K562 (cell line): ENCODE data around the gene GTPBP1. TPM values are rescaled to one million over a fixed set of nuclear protein-coding genes. Genes with fewer than 3 reads are reported as not detected.

Experiments
- ATAC-seq: fragments of 200-7000 bp; cut with Tn5 transposase; 3 replicates; pipeline ENCODE4 v1.9.1; 2020; ENCODE audit warnings: moderate library complexity
- BruUV-seq: library from RNA; stranded (reverse); fragments of 400-500 nt; replicated peaks from 2 replicates; lab custom pipeline; 2021; lab: Mats Ljungman, UMichigan
- CTCF ChIA-PET: fragments of 300-600 bp; formaldehyde crosslinking; extraction: SDS; loops from one replicate; lab custom pipeline; 2021; ENCODE audit warnings: low intra/inter-chr PET ratio; lab: Yijun Ruan, JAX
- POLR2A ChIA-PET: fragments of 300-600, 350-650 bp; sonication (Branson Sonifier 250); formaldehyde crosslinking; extraction: SDS; loops from one replicate; lab custom pipeline; 2021; ENCODE audit warnings: antibody characterized with exemption, inconsistent platforms; lab: Yijun Ruan, JAX
- DNase-seq, 4 experiments: peaks; one replicate each; pipeline versions ENCODE4 v3.0.0 to v3.0.0-alpha.2; 2011 to 2018; ENCODE audit warnings: low spot score in 3 of 4, mixed read lengths in 3 of 4; ENCODE audit errors: extremely low read depth in 1 of 4
- FAIRE-seq: peaks from 2 replicates; lab custom pipeline; 2011; peaks lifted over from hg19 to GRCh38; lab: Jason Lieb, UNC
- H2AFZ ChIP-seq: 2 replicates; pipeline ENCODE4 v1.6.0; 2011; ENCODE audit warnings: low read depth, low read length, control low read depth, inconsistent platforms
- H3K27ac ChIP-seq: fragments of 200-600 bp; 3 replicates; pipeline ENCODE4 v1.8.0; 2011; ENCODE audit warnings: low read depth, mild to moderate bottlenecking, control low read depth, inconsistent platforms, low read length, moderate library complexity, mixed read lengths; ENCODE audit errors: extremely low read depth
- H3K27me3 ChIP-seq, 2 experiments: fragments of 300-600 bp in 1 of 2; 2 replicates in 1 of 2; 3 replicates in 1 of 2; pipeline versions ENCODE4 v1.6.0 to v1.8.0; 2011; ENCODE audit warnings: inconsistent platforms in 2 of 2, low read length in 2 of 2, mild to moderate bottlenecking in 1 of 2, mixed read lengths in 1 of 2, moderate library complexity in 1 of 2; ENCODE audit not compliant: control insufficient read depth in 2 of 2, insufficient read depth in 2 of 2
- H3K36me3 ChIP-seq: fragments of 300-600 bp; 3 replicates; pipeline ENCODE4 v1.8.0; 2011; ENCODE audit warnings: mild to moderate bottlenecking, low read length, inconsistent platforms; ENCODE audit not compliant: control insufficient read depth, insufficient read depth
- H3K4me1 ChIP-seq, 2 experiments: fragments of 200-600 bp in 1 of 2; replicated peaks in 1 of 2; 2 replicates in 1 of 2; 3 replicates in 1 of 2; pipeline versions ENCODE4 v1.5.1 to v1.8.0; 2011; ENCODE audit warnings: inconsistent platforms in 2 of 2, low read length in 2 of 2, mild to moderate bottlenecking in 1 of 2, mixed read lengths in 1 of 2, moderate library complexity in 1 of 2; ENCODE audit not compliant: control insufficient read depth in 2 of 2, insufficient read depth in 2 of 2
- H3K4me2 ChIP-seq: 2 replicates; pipeline ENCODE4 v1.6.1; 2011; ENCODE audit warnings: low read length, control low read depth, inconsistent platforms, mixed read lengths; ENCODE audit not compliant: insufficient read depth
- H3K4me3 ChIP-seq: fragments of 200-600 bp; sonication (generic), shearing (Covaris generic); 2 replicates; pipeline ENCODE4 v1.5.1; 2016; ENCODE audit warnings: control low read depth, inconsistent platforms
- H3K79me2 ChIP-seq: fragments of 200-600 bp; 3 replicates; pipeline ENCODE4 v1.8.0; 2011; ENCODE audit warnings: low read length, inconsistent platforms; ENCODE audit not compliant: control insufficient read depth, insufficient read depth
- H3K9ac ChIP-seq, 2 experiments: 2 replicates each; pipeline versions ENCODE4 v1.6.0 to v1.6.1; 2011; ENCODE audit warnings: low read depth in 2 of 2, low read length in 2 of 2, control low read depth in 1 of 2, inconsistent platforms in 1 of 2, mild to moderate bottlenecking in 1 of 2, mixed read lengths in 1 of 2; ENCODE audit not compliant: insufficient read depth in 1 of 2
- H3K9me1 ChIP-seq: one replicate; pipeline ENCODE4 v1.6.0; 2011; ENCODE audit warnings: inconsistent platforms, mild to moderate bottlenecking, low read length, moderate library complexity; ENCODE audit not compliant: control insufficient read depth, insufficient read depth
- H3K9me3 ChIP-seq: replicated peaks from 2 replicates; pipeline ENCODE4 v1.5.1; 2011; ENCODE audit warnings: low read depth, low read length, inconsistent platforms; ENCODE audit not compliant: control insufficient read depth, insufficient read depth
- H4K20me1 ChIP-seq: replicated peaks from 2 replicates; pipeline ENCODE4 v1.6.1; 2011; ENCODE audit warnings: low read length, inconsistent platforms, mixed read lengths; ENCODE audit not compliant: control insufficient read depth, insufficient read depth
- BRD9 ChIP-seq: fragments of 450-650 bp; IDR thresholded peaks from 2 replicates; pipeline ENCODE4 v1.6.1; 2018; ENCODE audit warnings: low read depth; ENCODE audit not compliant: partially characterized antibody
- DPF2 ChIP-seq: fragments of 450-650 bp; IDR thresholded peaks from 2 replicates; pipeline ENCODE4 v1.6.1; 2016
- FOSL1 ChIP-seq: fragments of 200-800 bp; sonication (Bioruptor generic); conservative IDR thresholded peaks from 2 replicates; pipeline ENCODE4 v1.6.1; 2016; ENCODE audit warnings: missing genetic modification characterization, missing compliant biosample characterization
- GABPA ChIP-seq: fragments of 200-800 bp; sonication (Bioruptor generic); conservative IDR thresholded peaks from 2 replicates; pipeline ENCODE4 v1.6.1; 2016; ENCODE audit warnings: low read depth, missing genetic modification characterization, missing compliant biosample characterization
- HDAC8 ChIP-seq: fragments of 450-650 bp; IDR thresholded peaks from 2 replicates; pipeline ENCODE4 v1.6.1; 2016; ENCODE audit warnings: mild to moderate bottlenecking, missing genetic modification characterization, moderate library complexity, missing compliant biosample characterization
- JUND ChIP-seq, 2 experiments: IDR thresholded peaks; 2 replicates in 1 of 2; 3 replicates in 1 of 2; pipeline ENCODE4 v1.6.1; 2011; ENCODE audit warnings: borderline replicate concordance in 2 of 2, low read depth in 2 of 2, low read length in 2 of 2, improper control_type of control experiment in 1 of 2, missing biosample characterization in 1 of 2, missing genetic modification characterization in 1 of 2, missing genetic modification reagents in 1 of 2
- KDM5B ChIP-seq: fragments of 200-600 bp; sonication (generic); IDR thresholded peaks from 2 replicates; pipeline ENCODE4 v1.6.1; 2012; ENCODE audit warnings: low read depth, mild to moderate bottlenecking, moderate library complexity, low read length, control low read depth, inconsistent platforms; ENCODE audit not compliant: insufficient replicate concordance
- L3MBTL2 ChIP-seq: fragments of 450-650 bp; IDR thresholded peaks from 2 replicates; pipeline ENCODE4 v1.6.1; 2016; ENCODE audit warnings: mild to moderate bottlenecking, moderate library complexity
- RBBP5 ChIP-seq: fragments of 200-600 bp; sonication (generic); IDR thresholded peaks from 2 replicates; pipeline ENCODE4 v1.6.1; 2012; ENCODE audit warnings: borderline replicate concordance, mild to moderate bottlenecking, low read length, control low read depth, inconsistent platforms; ENCODE audit not compliant: insufficient read depth, poor library complexity, severe bottlenecking
- SNRNP70 ChIP-seq: fragments of 200-400 bp; formaldehyde crosslinking; optimal IDR thresholded peaks from 2 replicates; pipeline ENCODE3; 2017; ENCODE audit warnings: low read depth, low read length
- TBP ChIP-seq: optimal IDR thresholded peaks from 2 replicates; pipeline ENCODE3; 2011; ENCODE audit warnings: low read depth, low read length, improper control_type of control experiment
- YY1 ChIP-seq, 3 experiments: IDR thresholded peaks; 2 replicates each; pipeline ENCODE4 v1.6.1; 2011; ENCODE audit warnings: low read length in 2 of 3, mild to moderate bottlenecking in 2 of 3, moderate library complexity in 2 of 3, borderline replicate concordance in 1 of 3, control low read depth in 1 of 3, low read depth in 1 of 3; ENCODE audit not compliant: insufficient read depth in 3 of 3, insufficient replicate concordance in 2 of 3, control insufficient read depth in 1 of 3, insufficient read length in 1 of 3; ENCODE audit errors: extremely low read depth in 1 of 3
- WGBS: fragments of 100-300 bp; shearing (Covaris generic); methylation state at CpG from one replicate; pipeline ENCODE4 v1.1.6; 2016; ENCODE audit warnings: low coverage, mixed read lengths; ENCODE audit not compliant: insufficient coverage; ENCODE audit errors: missing lambda C conversion rate; 5-methylcytosine and 5-hydroxymethylcytosine counted together
- in situ Hi-C: fragments of 300-500 bp; cut with MboI; formaldehyde crosslinking; loops from 4 replicates; pipeline ENCODE4 v1.15.0; 2018; ENCODE audit warnings: inconsistent platforms, mixed read lengths
- intact Hi-C: fragments of 100-400 bp; cut with micrococcal nuclease; formaldehyde crosslinking; loops from 2 replicates; pipeline ENCODE4 v1.14.2; 2022
- polyA plus RNA-seq, 8 experiments: library from polyadenylated mRNA; depleted of rRNA in 4 of 8; stranded (reverse) in 5 of 8; unstranded in 3 of 8; fragments of >200 nt; fragmentation: Nextera tagmentation in 2 of 8; fragmentation: Illumina TruSeq in 1 of 8; extraction: Ambion mirVana in 2 of 8; extraction: Trizol in 1 of 8; gene quantifications; 2 replicates each; pipeline versions ENCODE4 v1.2.1 to v1.2.3, GENCODE V29; 2011 to 2014; ENCODE audit warnings: inconsistent platforms in 1 of 8, missing spikeins in 1 of 8
- total RNA-seq, 7 experiments: library from RNA; depleted of rRNA in 6 of 7; stranded (reverse); fragments of >200 nt in 6 of 7; fragmentation: Illumina TruSeq in 2 of 7; extraction: Trizol in 2 of 7; gene quantifications; 2 replicates each; pipeline versions ENCODE4 v1.2.1 to v1.2.3, GENCODE V29; 2011 to 2021; ENCODE audit warnings: low replicate concordance in 1 of 7
- TF ChIP-seq, protein P1 (sequence below), 2 experiments: fragments of 450-650 bp in 1 of 2; sonication (generic) in 1 of 2; formaldehyde crosslinking in 1 of 2; IDR thresholded peaks in 1 of 2; conservative IDR thresholded peaks in 1 of 2; 2 replicates each; pipeline versions ENCODE4 v1.6.1 to v1.8.1; 2016 to 2023; ENCODE audit warnings: mild to moderate bottlenecking in 2 of 2, moderate library complexity in 2 of 2, inconsistent platforms in 1 of 2, missing genetic modification reagents in 1 of 2
- TF ChIP-seq, protein P2 (sequence below): fragments of 450-650 bp; IDR thresholded peaks from 2 replicates; pipeline ENCODE4 v1.7.0; 2016; ENCODE audit warnings: borderline replicate concordance

Gene GTPBP1
- total and polyA plus RNA-seq, 9 of the 15 experiments (the other 6 are each of a cell fraction or from before 2014, with no cell fraction given) = 0.83 to 53.2 (median 23.3) TPM

DNA sequence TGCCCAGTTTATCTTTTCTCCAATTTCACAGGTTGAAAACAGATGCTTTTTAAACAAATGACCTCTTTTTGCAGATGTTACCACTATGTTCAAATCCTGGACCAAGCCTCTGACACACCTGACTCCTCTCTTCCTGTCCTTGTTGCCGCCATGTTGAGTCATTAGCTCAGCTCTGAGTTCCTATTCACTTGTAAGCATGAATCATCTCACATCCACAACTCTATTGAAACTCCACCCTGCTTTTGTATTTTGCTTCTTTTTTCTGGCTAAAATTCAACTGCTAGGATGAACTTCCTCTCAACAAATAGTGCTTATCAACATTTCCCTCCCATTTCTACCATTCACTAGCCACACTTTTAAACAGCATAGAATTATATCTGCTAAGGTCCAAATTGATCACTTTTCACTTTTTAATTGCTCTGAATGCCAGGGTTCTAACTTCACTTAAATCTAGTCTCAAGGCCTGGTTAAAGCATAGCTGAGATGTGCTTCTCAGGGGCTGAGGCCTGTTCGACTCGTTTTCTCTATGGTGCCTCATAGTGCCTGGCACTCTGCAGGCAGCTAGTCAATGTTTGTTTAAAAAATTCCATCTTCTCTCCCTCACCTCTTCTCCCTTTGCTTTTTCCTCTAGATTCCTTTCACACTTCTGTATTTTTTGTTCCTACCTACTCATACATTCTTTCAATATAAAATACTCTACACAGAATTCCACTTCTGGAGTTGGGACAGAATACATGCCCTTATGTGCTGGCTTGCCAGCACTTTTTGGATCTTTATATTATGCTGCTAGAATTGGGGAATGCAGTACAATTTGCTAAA, 8.9 kb upstream of the GTPBP1 start:
- no peaks in the 10 kb centered on the region for H3K27me3 ChIP-seq
- in situ Hi-C loops = no loop called here
- WGBS = 26% methylated on average over 3 of the region's 3 CpGs
- H3K9me1 ChIP-seq = peaks cover 3% of the 10 kb centered on the region
- no peaks in the 10 kb centered on the region for H3K9me3 ChIP-seq
- no TSS peak for BruUV-seq
- peak in 2 of 4 experiments; percentile 29 to 43 for DNase-seq
- peak overlapping the region; percentile 50 for H3K27ac ChIP-seq
- peaks cover 49% of the 10 kb centered on the region for H3K36me3 ChIP-seq
- peak overlapping the region; percentile 57 to 73; a peak in 3 of 4 replicates for H3K9ac ChIP-seq
- FAIRE-seq = peak; percentile 52
- ATAC-seq = no peak
- H3K4me3 ChIP-seq = peak overlapping the region; percentile 89; the same call in 1 of the 2 replicates
- ChIA-PET POLR2A (interaction anchor here (0.6 to 3.2 kb wide), 8 partner anchors 10 to 250 kb away, joined by 3 to 12 read pairs (median 4); partner anchors contain the start of gene TOMM22), CTCF (no interaction called here)
- H2AFZ ChIP-seq = no peak overlapping the region
- intact Hi-C loops = no loop called here
- peak overlapping the region; percentile 83 for H3K4me2 ChIP-seq
- H3K79me2 ChIP-seq = peaks cover 84% of the 10 kb centered on the region
- no peaks in the 10 kb centered on the region; the same call in 1 of the 2 replicates for H4K20me1 ChIP-seq
- peaks cover 34 to 45% of the 10 kb centered on the region in 2 experiments; a peak in 4 of 5 replicates for H3K4me1 ChIP-seq
- TF ChIP-seq GABPA (tag) = no peak
- TF ChIP-seq L3MBTL2 = no peak
- no peak for TF ChIP-seq SNRNP70
- peak in 1 of 3 experiments; percentile 82 for TF ChIP-seq YY1 (IDR thresholded peaks at IDR 0.05; ENCODE audit: borderline replicate concordance in 1 of 3, control insufficient read depth in 1 of 3, extremely low read depth in 1 of 3, insufficient read depth in 3 of 3, insufficient read length in 1 of 3, insufficient replicate concordance in 2 of 3, low read depth in 1 of 3, low read length in 2 of 3)
- 0 out of 2 replicates have a peak, but pooled peaks have one; percentile 25 for TF ChIP-seq DPF2
- TF ChIP-seq BRD9 = no peak
- TF ChIP-seq FOSL1 (tag) = peak; percentile 72
- TF ChIP-seq RBBP5 = peak; percentile 3
- TF ChIP-seq, protein P1, sequence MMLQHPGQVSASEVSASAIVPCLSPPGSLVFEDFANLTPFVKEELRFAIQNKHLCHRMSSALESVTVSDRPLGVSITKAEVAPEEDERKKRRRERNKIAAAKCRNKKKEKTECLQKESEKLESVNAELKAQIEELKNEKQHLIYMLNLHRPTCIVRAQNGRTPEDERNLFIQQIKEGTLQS (IDR thresholded peaks at IDR 0.05) = peak; percentile 55
- TF ChIP-seq, protein P1 (CRISPR knock-in tag; conservative IDR thresholded peaks at IDR 0.05) = no peak
- TF ChIP-seq JUND (IDR thresholded peaks at IDR 0.05; ENCODE audit: borderline replicate concordance, low read depth, low read length) = peak; percentile 52; the same call in 1 of the 2 replicates
- peak; percentile 40; the same call in 1 of the 3 replicates for TF ChIP-seq JUND (tag; IDR thresholded peaks at IDR 0.05; ENCODE audit: borderline replicate concordance, low read depth, low read length)
- TF ChIP-seq, protein P2, sequence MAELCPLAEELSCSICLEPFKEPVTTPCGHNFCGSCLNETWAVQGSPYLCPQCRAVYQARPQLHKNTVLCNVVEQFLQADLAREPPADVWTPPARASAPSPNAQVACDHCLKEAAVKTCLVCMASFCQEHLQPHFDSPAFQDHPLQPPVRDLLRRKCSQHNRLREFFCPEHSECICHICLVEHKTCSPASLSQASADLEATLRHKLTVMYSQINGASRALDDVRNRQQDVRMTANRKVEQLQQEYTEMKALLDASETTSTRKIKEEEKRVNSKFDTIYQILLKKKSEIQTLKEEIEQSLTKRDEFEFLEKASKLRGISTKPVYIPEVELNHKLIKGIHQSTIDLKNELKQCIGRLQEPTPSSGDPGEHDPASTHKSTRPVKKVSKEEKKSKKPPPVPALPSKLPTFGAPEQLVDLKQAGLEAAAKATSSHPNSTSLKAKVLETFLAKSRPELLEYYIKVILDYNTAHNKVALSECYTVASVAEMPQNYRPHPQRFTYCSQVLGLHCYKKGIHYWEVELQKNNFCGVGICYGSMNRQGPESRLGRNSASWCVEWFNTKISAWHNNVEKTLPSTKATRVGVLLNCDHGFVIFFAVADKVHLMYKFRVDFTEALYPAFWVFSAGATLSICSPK = no peak
- TF ChIP-seq KDM5B = no peak
- TF ChIP-seq HDAC8 (tag) = no peak
- TF ChIP-seq TBP = no peak
